HepG2 (cell line): ENCODE measurements around the gene AP1S3. TPM values are rescaled to one million over a fixed set of nuclear protein-coding genes. Genes with fewer than 3 reads are reported as not detected.
A peak's percentile ranks its signal among the peaks of the same experiment; 100 is the strongest.

Experiments
- AKAP8 ChIP-seq: sonication (generic); formaldehyde crosslinking; IDR thresholded peaks from 2 replicates; pipeline ENCODE4 v1.5.1; 2020; ENCODE audit warnings: mild to moderate bottlenecking, missing genetic modification reagents
- CHD4 ChIP-seq: fragments of 200-600 bp; sonication (generic); IDR thresholded peaks from 2 replicates; pipeline ENCODE4 v1.7.0; 2017; ENCODE audit warnings: mild to moderate bottlenecking, low read length, borderline replicate concordance
- HMGXB4 ChIP-seq, 2 experiments: sonication (generic) in 1 of 2; formaldehyde crosslinking in 1 of 2; IDR thresholded peaks; 2 replicates each; pipeline versions ENCODE4 v1.4.0 to v1.6.1; 2018 to 2020; ENCODE audit warnings: missing genetic modification reagents in 2 of 2, borderline replicate concordance in 1 of 2, low read depth in 1 of 2, mild to moderate bottlenecking in 1 of 2, missing biosample characterization in 1 of 2
- HNRNPLL ChIP-seq: fragments of 200-400 bp; formaldehyde crosslinking; IDR thresholded peaks from 2 replicates; pipeline ENCODE4 v1.6.1; 2017; ENCODE audit warnings: mild to moderate bottlenecking, low read depth, low read length; ENCODE audit not compliant: poor library complexity, severe bottlenecking
- KLF12 ChIP-seq: sonication (generic); formaldehyde crosslinking; IDR thresholded peaks from 2 replicates; pipeline ENCODE4 v1.4.0; 2020; ENCODE audit warnings: missing genetic modification reagents, borderline replicate concordance
- PCBP1 ChIP-seq: fragments of 200-400 bp; formaldehyde crosslinking; IDR thresholded peaks from 2 replicates; pipeline ENCODE4 v1.6.1; 2017; ENCODE audit warnings: mild to moderate bottlenecking, low read depth, low read length, borderline replicate concordance
- POLR2A ChIP-seq, 2 experiments: IDR thresholded peaks; 2 replicates each; pipeline ENCODE4 v1.6.1; 2011; ENCODE audit warnings: low read depth in 2 of 2, low read length in 2 of 2, mild to moderate bottlenecking in 1 of 2, moderate library complexity in 1 of 2; ENCODE audit not compliant: insufficient read depth in 1 of 2
- RBFOX2 ChIP-seq: fragments of 200-400 bp; formaldehyde crosslinking; IDR thresholded peaks from 2 replicates; pipeline ENCODE4 v1.6.1; 2017; ENCODE audit warnings: low read depth, mild to moderate bottlenecking, low read length
- REPIN1 ChIP-seq: sonication (generic); formaldehyde crosslinking; IDR thresholded peaks from 2 replicates; pipeline ENCODE4 v1.8.0; 2022; ENCODE audit warnings: missing genetic modification reagents, low read depth, mild to moderate bottlenecking, borderline replicate concordance
- RFX3 ChIP-seq: IDR thresholded peaks from 2 replicates; pipeline ENCODE4 v1.6.1; 2016; ENCODE audit warnings: missing biosample characterization, missing genetic modification reagents
- SPEN ChIP-seq: sonication (generic); formaldehyde crosslinking; IDR thresholded peaks from 2 replicates; pipeline ENCODE4 v1.5.1; 2020; ENCODE audit warnings: low read depth, mild to moderate bottlenecking, missing genetic modification reagents
- STAG1 ChIP-seq: sonication (generic); formaldehyde crosslinking; IDR thresholded peaks from 2 replicates; pipeline ENCODE4 v1.4.0; 2020; ENCODE audit warnings: missing genetic modification reagents
- TFDP1 ChIP-seq: IDR thresholded peaks from 2 replicates; pipeline ENCODE4 v1.6.1; 2016; ENCODE audit warnings: missing compliant biosample characterization, missing genetic modification reagents, borderline replicate concordance
- ZNF280D ChIP-seq: sonication (generic); formaldehyde crosslinking; IDR thresholded peaks from 2 replicates; pipeline ENCODE4 v1.5.1; 2020; ENCODE audit warnings: mild to moderate bottlenecking, missing genetic modification reagents
- ZNF292 ChIP-seq: sonication (generic); formaldehyde crosslinking; IDR thresholded peaks from 2 replicates; pipeline ENCODE4 v1.8.1; 2022; ENCODE audit warnings: mild to moderate bottlenecking, low read depth, missing genetic modification reagents, borderline replicate concordance
- ZNF296 ChIP-seq: sonication (generic); formaldehyde crosslinking; conservative IDR thresholded peaks from 2 replicates; pipeline ENCODE4 v1.5.0; 2020; ENCODE audit warnings: mild to moderate bottlenecking, missing genetic modification reagents
- ZNF33B ChIP-seq: sonication (generic); formaldehyde crosslinking; IDR thresholded peaks from 2 replicates; pipeline ENCODE4 v1.5.1; 2020; ENCODE audit warnings: mild to moderate bottlenecking, missing genetic modification reagents
- ZNF563 ChIP-seq: sonication (generic); formaldehyde crosslinking; IDR thresholded peaks from 2 replicates; pipeline ENCODE4 v1.8.0; 2022; ENCODE audit warnings: mild to moderate bottlenecking, moderate library complexity, missing genetic modification reagents
- ZNF740 ChIP-seq: sonication (generic); formaldehyde crosslinking; IDR thresholded peaks from 2 replicates; pipeline ENCODE4 v1.4.0; 2020; ENCODE audit warnings: missing genetic modification reagents
- ZNF777 ChIP-seq: sonication (generic); formaldehyde crosslinking; IDR thresholded peaks from 2 replicates; pipeline ENCODE4 v1.4.0; 2020; ENCODE audit warnings: missing genetic modification reagents
- ZNF780A ChIP-seq: sonication (generic); formaldehyde crosslinking; IDR thresholded peaks from 2 replicates; pipeline ENCODE4 v1.8.0; 2022; ENCODE audit warnings: mild to moderate bottlenecking, missing genetic modification reagents, moderate library complexity
- ZNF839 ChIP-seq: sonication (generic); formaldehyde crosslinking; IDR thresholded peaks from 2 replicates; pipeline ENCODE4 v1.4.0; 2020; ENCODE audit warnings: missing genetic modification reagents, mild to moderate bottlenecking, borderline replicate concordance
- ZSCAN25 ChIP-seq: sonication (generic); formaldehyde crosslinking; IDR thresholded peaks from 2 replicates; pipeline ENCODE4 v1.8.0; 2022; ENCODE audit warnings: mild to moderate bottlenecking, missing genetic modification reagents
- polyA plus RNA-seq, 8 experiments: library from polyadenylated mRNA; depleted of rRNA in 3 of 8; stranded (reverse) in 7 of 8; unstranded in 1 of 8; fragments of >200 nt; fragmentation: Illumina TruSeq in 4 of 8; extraction: Trizol in 4 of 8; gene quantifications; 2 replicates each; pipeline versions ENCODE4 v1.2.1 to v1.2.3, GENCODE V29; 2011 to 2016; ENCODE audit warnings: low read depth in 4 of 8, missing spikeins in 1 of 8, mixed read lengths in 1 of 8; ENCODE audit not compliant: insufficient read depth in 1 of 8
- total RNA-seq, 5 experiments: library from RNA; depleted of rRNA; stranded (reverse); fragments of >200 nt; fragmentation: Illumina TruSeq; extraction: Trizol; gene quantifications; 2 replicates each; pipeline ENCODE4 v1.2.3, GENCODE V29; 2016; ENCODE audit warnings: low read depth in 1 of 5

The AP1S3 gene
- total and polyA plus RNA-seq, 2 of the 13 experiments (the other 11 are each of a cell fraction or from before 2014, with no cell fraction given): 3.0 to 16.3 TPM

- TF ChIP-seq ZNF280D (CRISPR knock-in tag) (peak; percentile 21; the same call in 1 of the 2 replicates), ZNF839 (CRISPR knock-in tag) (no peak), PCBP1 (0 out of 2 replicates have a peak, but pooled peaks have one; percentile 82), HNRNPLL (peak; percentile 54), ZNF563 (peak; percentile 72), CHD4 (no peak), STAG1 (CRISPR knock-in tag) (peak; percentile 36; the same call in 1 of the 2 replicates), ZNF777 (peak; percentile 99), RFX3 (CRISPR knock-in tag) (no peak), ZNF780A (0 out of 2 replicates have a peak, but pooled peaks have one; percentile 9), HMGXB4 (CRISPR knock-in tag; IDR thresholded peaks at IDR 0.05; ENCODE audit: borderline replicate concordance in 1 of 2, low read depth in 1 of 2) (peak; percentile 52 to 65), KLF12 (CRISPR knock-in tag) (no peak), TFDP1 (CRISPR knock-in tag) (peak; percentile 55; the same call in 1 of the 2 replicates), ZSCAN25 (CRISPR knock-in tag) (peak; percentile 97), POLR2A (IDR thresholded peaks at IDR 0.05; ENCODE audit: insufficient read depth in 1 of 2, low read depth in 2 of 2, low read length in 2 of 2) (peak; percentile 57 to 64; a peak in 3 of 4 replicates), SPEN (CRISPR knock-in tag) (peak; percentile 40; the same call in 1 of the 2 replicates), AKAP8 (peak; percentile 44; the same call in 1 of the 2 replicates), ZNF296 (CRISPR knock-in tag) (no peak), ZNF33B (0 out of 2 replicates have a peak, but pooled peaks have one; percentile 18), REPIN1 (CRISPR knock-in tag) (0 out of 2 replicates have a peak, but pooled peaks have one; percentile 70), ZNF740 (CRISPR knock-in tag) (peak; percentile 88), RBFOX2 (peak; percentile 67), ZNF292 (CRISPR knock-in tag) (peak; percentile 81)
These were observed at the start of gene AP1S3 (continued) for GRCh38 chr2:223837287-223838061.
